Measurements from ENCODE around the gene METRNL. TPM values are rescaled to one million over a fixed set of nuclear protein-coding genes. Genes with fewer than 3 reads are reported as not detected.
A peak's percentile ranks its signal among the peaks of the same experiment; 100 is the strongest.

The METRNL gene
- total RNA-seq, 2 donors from 2014 or later: 141 to 180 TPM

GRCh38 chr17:83089328-83090132, 10.1 kb downstream of the METRNL start:
- no peaks in the 10 kb centered on the region for H3K27me3 ChIP-seq (replicated peaks; ENCODE audit: insufficient read depth)
- H3K36me3 ChIP-seq: peaks cover 34% of the 10 kb centered on the region
- H3K4me1 ChIP-seq (ENCODE audit: control insufficient read depth in 1 of 2, low read depth in 2 of 2): peaks cover 57 to 81% of the 10 kb centered on the region in 2 donors
- no peaks in the 10 kb centered on the region for H3K9me3 ChIP-seq
- TF ChIP-seq CTCF (IDR thresholded peaks at IDR 0.05): no peak
- ATAC-seq (ENCODE audit: insufficient number of reproducible peaks, low FRiP score, low read depth) (no peak), DNase-seq (ENCODE audit: low spot score) (no peak)
- H3K27ac ChIP-seq: peak overlapping the region in 1 of 2 donors; percentile 46
- no peak overlapping the region for H3K4me3 ChIP-seq

DNA sequence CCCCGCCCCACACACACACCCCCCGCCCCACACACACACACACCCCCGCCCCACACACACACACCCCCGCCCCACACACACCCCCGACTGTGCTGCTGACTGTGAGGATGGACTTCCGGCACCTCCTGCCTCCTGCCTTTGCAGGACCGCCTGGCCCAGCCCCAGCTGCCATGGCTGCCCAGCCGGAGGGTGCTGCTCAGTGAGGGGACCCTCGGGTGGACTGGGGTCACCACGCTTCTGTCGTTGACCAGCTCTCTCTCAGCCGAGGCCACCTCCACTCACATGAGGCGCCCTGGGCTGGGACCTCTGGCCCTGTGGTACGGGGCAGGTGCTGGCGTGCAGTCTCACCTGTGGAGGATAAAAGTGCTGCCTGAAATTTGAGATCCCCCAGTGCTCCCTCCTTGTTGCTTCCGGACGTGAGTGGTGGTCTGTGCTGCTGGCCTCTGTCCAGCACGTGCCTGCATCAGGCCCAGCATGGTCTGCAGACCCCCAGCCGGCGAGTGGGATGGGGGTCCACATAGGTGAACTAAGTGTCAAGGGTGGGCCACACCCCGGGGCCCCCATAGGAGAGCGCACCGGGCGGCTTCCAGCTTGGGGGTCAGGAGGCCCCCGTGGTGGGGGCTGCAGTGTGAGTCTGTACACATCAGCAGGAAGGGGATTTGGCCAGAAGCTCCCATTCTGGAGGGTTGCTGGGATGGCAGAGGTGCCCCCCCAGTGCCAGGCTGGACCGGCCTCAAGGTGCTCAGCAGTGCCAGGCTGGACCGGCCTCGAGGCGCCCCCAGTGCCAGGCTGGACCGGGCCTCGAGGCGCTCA, 11.2 kb downstream of the METRNL start:
- no peak for TF ChIP-seq CTCF (IDR thresholded peaks at IDR 0.05)
- no peaks in the 10 kb centered on the region for H3K9me3 ChIP-seq
- H3K36me3 ChIP-seq: peaks cover 37% of the 10 kb centered on the region
- H3K4me3 ChIP-seq: peak overlapping the region; percentile 50
- H3K4me1 ChIP-seq (ENCODE audit: control insufficient read depth in 1 of 2, low read depth in 2 of 2): peaks cover 50 to 69% of the 10 kb centered on the region in 2 donors
- no peak for DNase-seq (ENCODE audit: low spot score)
- no peak for ATAC-seq (ENCODE audit: insufficient number of reproducible peaks, low FRiP score, low read depth)
- H3K27ac ChIP-seq: peak overlapping the region; percentile 69 to 75
- no peaks in the 10 kb centered on the region for H3K27me3 ChIP-seq (replicated peaks; ENCODE audit: insufficient read depth)

GRCh38 chr17:83091257-83092141, 12.1 kb downstream of the METRNL start:
- no peak for DNase-seq (ENCODE audit: low spot score)
- Histone ChIP-seq H3K36me3 (peaks cover 44% of the 10 kb centered on the region), H3K27me3 (replicated peaks; ENCODE audit: insufficient read depth) (no peaks in the 10 kb centered on the region), H3K4me3 (peak overlapping the region; percentile 50), H3K27ac (peak overlapping the region; percentile 69 to 75), H3K4me1 (ENCODE audit: control insufficient read depth in 1 of 2, low read depth in 2 of 2) (peaks cover 45 to 67% of the 10 kb centered on the region in 2 donors), H3K9me3 (no peaks in the 10 kb centered on the region)
- no peak for TF ChIP-seq CTCF (IDR thresholded peaks at IDR 0.05)
- ATAC-seq (ENCODE audit: insufficient number of reproducible peaks, low FRiP score, low read depth): peak; percentile 30

DNA sequence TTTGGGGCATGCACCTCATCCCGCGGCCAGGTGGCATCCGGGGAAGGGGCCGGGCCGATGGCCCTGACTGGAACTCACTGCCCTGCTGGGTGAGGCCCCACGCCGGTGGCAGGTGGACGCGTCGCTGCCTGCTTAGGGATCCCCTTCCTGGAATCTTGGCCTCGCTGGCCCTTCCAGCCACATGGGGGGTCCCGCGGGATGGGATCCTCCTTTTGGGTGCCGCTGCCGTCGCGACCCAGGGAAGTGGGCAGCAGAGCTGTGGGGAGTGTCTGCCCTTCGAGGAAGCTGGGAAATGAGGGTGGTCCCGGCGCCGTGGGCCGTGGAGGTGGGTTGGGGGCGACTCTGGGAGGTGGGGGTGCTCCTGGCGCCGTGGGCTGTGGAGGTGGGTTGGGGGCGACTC, 12.8 kb downstream of the METRNL start:
- H3K36me3 ChIP-seq: peaks cover 48% of the 10 kb centered on the region
- no peaks in the 10 kb centered on the region for H3K27me3 ChIP-seq (replicated peaks; ENCODE audit: insufficient read depth)
- peak overlapping the region; percentile 69 to 75 for H3K27ac ChIP-seq
- peak overlapping the region; percentile 50 for H3K4me3 ChIP-seq
- no peaks in the 10 kb centered on the region for H3K9me3 ChIP-seq
- no peak for DNase-seq (ENCODE audit: low spot score)
- no peak for ATAC-seq (ENCODE audit: insufficient number of reproducible peaks, low FRiP score, low read depth)
- H3K4me1 ChIP-seq (ENCODE audit: control insufficient read depth in 1 of 2, low read depth in 2 of 2): peaks cover 43 to 67% of the 10 kb centered on the region in 2 donors
- no peak for TF ChIP-seq CTCF (IDR thresholded peaks at IDR 0.05)

Measured in thoracic aorta (tissue), 2 donors.